Caco-2 (cell line): ENCODE measurements around the gene MAPT. TPM values are rescaled to one million over a fixed set of nuclear protein-coding genes. Genes with fewer than 3 reads are reported as not detected.

ENCODE experiments used
- BruUV-seq: library from RNA; stranded (reverse); fragments of 400-500 nt; replicated peaks from 2 replicates; lab custom pipeline; 2021; lab: Mats Ljungman, UMichigan
- CTCF ChIA-PET: fragments of 300-600 bp; sonication (Branson Sonifier 250); formaldehyde crosslinking; loops from one replicate; lab custom pipeline; 2022; ENCODE audit warnings: antibody characterized with exemption; lab: Charles Lee
- POLR2A ChIA-PET: fragments of 300-600 bp; sonication (Branson Sonifier 250); formaldehyde crosslinking; loops from one replicate; lab custom pipeline; 2022; ENCODE audit warnings: antibody characterized with exemption; lab: Charles Lee
- DNase-seq, 2 experiments: peaks; one replicate each; pipeline versions ENCODE4 v3.0.0 to v3.0.0-alpha.2; 2020 to 2022
- H3K27me3 ChIP-seq: replicated peaks from 2 replicates; pipeline ENCODE4 v1.6.0; 2011; ENCODE audit warnings: low read length; ENCODE audit not compliant: control insufficient read depth, insufficient read depth
- H3K36me3 ChIP-seq: 2 replicates; pipeline ENCODE4 v1.5.1; 2011; ENCODE audit warnings: low read length; ENCODE audit not compliant: control insufficient read depth, insufficient read depth
- H3K4me1 ChIP-seq: fragments of 250-450 bp; sonication (Bioruptor Pico); 2 replicates; pipeline ENCODE4 v1.5.1; 2020; ENCODE audit warnings: mild to moderate bottlenecking
- H3K4me3 ChIP-seq: 2 replicates; pipeline ENCODE4 v1.5.1; 2011; ENCODE audit warnings: low read depth, mild to moderate bottlenecking, control low read depth, low read length
- H3K9me3 ChIP-seq: fragments of 250-450 bp; sonication (Bioruptor Pico); 2 replicates; pipeline ENCODE4 v1.5.1; 2020; ENCODE audit warnings: mild to moderate bottlenecking, moderate library complexity
- H3K27ac Mint-ChIP-seq: one replicate; pipeline ENCODE4 v1.8.0; 2022; ENCODE audit warnings: mixed read lengths; ENCODE audit not compliant: unreplicated experiment
- H3K27me3 Mint-ChIP-seq: one replicate; pipeline ENCODE4 v1.8.0; 2022; ENCODE audit warnings: mixed read lengths; ENCODE audit not compliant: insufficient read depth, unreplicated experiment
- H3K36me3 Mint-ChIP-seq: one replicate; pipeline ENCODE4 v1.8.0; 2022; ENCODE audit warnings: mild to moderate bottlenecking, mixed read lengths; ENCODE audit not compliant: insufficient read depth, unreplicated experiment
- H3K4me1 Mint-ChIP-seq: one replicate; pipeline ENCODE4 v1.8.0; 2022; ENCODE audit warnings: low read depth, mixed read lengths; ENCODE audit not compliant: unreplicated experiment
- H3K4me3 Mint-ChIP-seq: one replicate; pipeline ENCODE4 v1.8.0; 2022; ENCODE audit warnings: mild to moderate bottlenecking, moderate library complexity, mixed read lengths; ENCODE audit not compliant: unreplicated experiment
- H3K9me3 Mint-ChIP-seq: one replicate; pipeline ENCODE4 v1.8.0; 2022; ENCODE audit warnings: mixed read lengths; ENCODE audit not compliant: unreplicated experiment
- CTCF ChIP-seq, 2 experiments: fragments of 200-600 bp in 1 of 2; IDR thresholded peaks; 1 replicate in 1 of 2; 2 replicates in 1 of 2; pipeline versions ENCODE4 v1.5.1 to v1.8.0; 2011 to 2022; ENCODE audit warnings: antibody characterized with exemption in 1 of 2, control low read depth in 1 of 2, inconsistent platforms in 1 of 2, low read depth in 1 of 2, low read length in 1 of 2, mild to moderate bottlenecking in 1 of 2, moderate library complexity in 1 of 2; ENCODE audit not compliant: insufficient read depth in 1 of 2, severe bottlenecking in 1 of 2, unreplicated experiment in 1 of 2
- intact Hi-C: fragments of 100-400 bp; cut with micrococcal nuclease; formaldehyde crosslinking; loops from one replicate; pipeline ENCODE4 v1.10.0; 2022; ENCODE audit not compliant: unreplicated experiment
- total RNA-seq: library from RNA; stranded (reverse); gene quantifications from 2 replicates; pipeline ENCODE4 v1.2.3, GENCODE V29; 2022

MAPT gene
- total RNA-seq, 1 experiment from 2014 or later: 0.95 TPM

DNA sequence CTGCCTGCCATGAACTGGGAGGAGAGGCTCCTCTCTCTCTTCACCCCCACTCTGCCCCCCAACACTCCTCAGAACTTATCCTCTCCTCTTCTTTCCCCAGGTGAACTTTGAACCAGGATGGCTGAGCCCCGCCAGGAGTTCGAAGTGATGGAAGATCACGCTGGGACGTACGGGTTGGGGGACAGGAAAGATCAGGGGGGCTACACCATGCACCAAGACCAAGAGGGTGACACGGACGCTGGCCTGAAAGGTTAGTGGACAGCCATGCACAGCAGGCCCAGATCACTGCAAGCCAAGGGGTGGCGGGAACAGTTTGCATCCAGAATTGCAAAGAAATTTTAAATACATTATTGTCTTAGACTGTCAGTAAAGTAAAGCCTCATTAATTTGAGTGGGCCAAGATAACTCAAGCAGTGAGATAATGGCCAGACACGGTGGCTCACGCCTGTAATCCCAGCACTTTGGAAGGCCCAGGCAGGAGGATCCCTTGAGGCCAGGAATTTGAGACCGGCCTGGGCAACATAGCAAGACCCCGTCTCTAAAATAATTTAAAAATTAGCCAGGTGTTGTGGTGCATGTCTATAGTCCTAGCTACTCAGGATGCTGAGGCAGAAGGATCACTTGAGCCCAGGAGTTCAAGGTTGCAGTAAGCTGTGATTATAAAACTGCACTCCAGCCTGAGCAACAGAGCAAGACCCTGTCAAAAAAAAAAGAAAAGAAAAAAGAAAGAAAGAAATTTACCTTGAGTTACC lies 68.0 kb downstream of the MAPT start:
- Mint-ChIP-seq H3K4me1 (no peaks in the 10 kb centered on the region), H3K4me3 (no peak overlapping the region), H3K9me3 (no peaks in the 10 kb centered on the region), H3K27ac (no peak overlapping the region), H3K36me3 (no peaks in the 10 kb centered on the region), H3K27me3 (no peaks in the 10 kb centered on the region)
- no peak for TF ChIP-seq CTCF (IDR thresholded peaks at IDR 0.05; ENCODE audit: insufficient read depth in 1 of 2, low read depth in 1 of 2, low read length in 1 of 2, severe bottlenecking in 1 of 2, unreplicated experiment in 1 of 2)
- H3K9me3 ChIP-seq: no peaks in the 10 kb centered on the region
- no peaks in the 10 kb centered on the region for H3K36me3 ChIP-seq
- BruUV-seq: no TSS peak
- H3K27me3 ChIP-seq: no peaks in the 10 kb centered on the region
- no peaks in the 10 kb centered on the region for H3K4me1 ChIP-seq
- ChIA-PET CTCF (no interaction called here), POLR2A (no interaction called here)
- DNase-seq: peak in 1 of 2 experiments; percentile 17
- intact Hi-C loops: no loop called here
- H3K4me3 ChIP-seq: no peak overlapping the region

DNA sequence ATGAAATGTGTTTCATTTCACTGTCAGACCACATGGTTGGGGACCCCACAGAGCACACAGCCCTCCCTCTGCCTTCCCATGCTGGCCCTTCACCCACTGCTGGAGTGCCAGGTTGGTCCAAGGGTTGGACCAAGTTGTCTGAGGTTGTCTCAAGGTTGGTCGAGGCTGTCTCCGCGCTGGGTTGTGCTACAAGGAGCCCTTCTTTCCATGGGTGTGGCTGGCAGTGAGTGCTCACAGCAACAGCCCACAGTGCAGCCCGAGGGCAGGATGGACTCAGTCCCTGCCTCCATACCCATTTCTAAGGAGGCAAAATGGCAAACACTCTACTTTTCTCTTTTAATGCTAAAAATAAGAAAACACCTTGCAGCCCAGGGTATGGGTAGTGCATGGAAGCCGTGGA lies 68.9 kb downstream of the MAPT start:
- Mint-ChIP-seq H3K27me3 (peaks cover 3% of the 10 kb centered on the region), H3K9me3 (no peaks in the 10 kb centered on the region), H3K36me3 (no peaks in the 10 kb centered on the region), H3K4me3 (no peak overlapping the region), H3K27ac (no peak overlapping the region), H3K4me1 (no peaks in the 10 kb centered on the region)
- H3K9me3 ChIP-seq: no peaks in the 10 kb centered on the region
- intact Hi-C loops: no loop called here
- no peaks in the 10 kb centered on the region for H3K4me1 ChIP-seq
- H3K36me3 ChIP-seq: no peaks in the 10 kb centered on the region
- CTCF ChIA-PET: interaction anchor here (0.8 kb wide), 1 partner anchor 45 kb away, joined by 4 read pairs; no protein-coding TSS in a partner anchor
- BruUV-seq: no TSS peak
- no peak overlapping the region for H3K4me3 ChIP-seq
- H3K27me3 ChIP-seq: no peaks in the 10 kb centered on the region; the same call in 1 of the 2 replicates
- POLR2A ChIA-PET: no interaction called here
- peak in 1 of 2 experiments; percentile 19 for DNase-seq
- no peak for TF ChIP-seq CTCF (IDR thresholded peaks at IDR 0.05; ENCODE audit: insufficient read depth in 1 of 2, low read depth in 1 of 2, low read length in 1 of 2, severe bottlenecking in 1 of 2, unreplicated experiment in 1 of 2)

DNA sequence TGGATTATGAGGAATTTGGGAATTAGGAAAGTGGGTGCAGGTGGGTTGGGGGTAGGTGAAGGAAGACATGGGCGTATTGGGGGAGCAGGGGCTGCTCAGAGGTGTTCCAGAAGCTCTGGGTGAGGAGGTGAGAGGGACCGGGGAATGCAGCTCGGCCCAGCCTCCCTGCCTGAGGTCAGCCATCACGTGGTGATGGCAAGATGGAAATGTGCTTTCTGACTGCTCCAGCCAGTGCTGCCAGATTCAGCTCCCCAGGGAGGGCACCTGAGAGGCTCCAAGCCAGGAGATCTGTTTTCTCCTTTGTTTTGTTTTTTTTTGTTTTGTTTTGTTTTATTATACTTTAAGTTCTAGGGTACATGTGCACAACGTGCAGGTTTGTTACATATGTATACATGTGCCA lies 69.5 kb downstream of the MAPT start:
- H3K27me3 ChIP-seq: no peaks in the 10 kb centered on the region; the same call in 1 of the 2 replicates
- ChIA-PET CTCF (interaction anchor here (0.8 kb wide), 1 partner anchor 45 kb away, joined by 4 read pairs; no protein-coding TSS in a partner anchor), POLR2A (no interaction called here)

More for the DNA sequence above, 69.5 kb downstream of the MAPT start:
- Mint-ChIP-seq H3K4me3 (no peak overlapping the region), H3K9me3 (no peaks in the 10 kb centered on the region), H3K27me3 (peaks cover 3% of the 10 kb centered on the region), H3K4me1 (no peaks in the 10 kb centered on the region), H3K36me3 (no peaks in the 10 kb centered on the region), H3K27ac (no peak overlapping the region)
- BruUV-seq: no TSS peak
- intact Hi-C loops: no loop called here
- no peak overlapping the region for H3K4me3 ChIP-seq
- peak in 1 of 2 experiments; percentile 19 for DNase-seq
- no peaks in the 10 kb centered on the region for H3K4me1 ChIP-seq
- no peaks in the 10 kb centered on the region for H3K36me3 ChIP-seq
- H3K9me3 ChIP-seq: no peaks in the 10 kb centered on the region
- TF ChIP-seq CTCF (IDR thresholded peaks at IDR 0.05; ENCODE audit: insufficient read depth in 1 of 2, low read depth in 1 of 2, low read length in 1 of 2, severe bottlenecking in 1 of 2, unreplicated experiment in 1 of 2): no peak
